G401.6 (cell line): ENCODE data around the gene PCNX2.

Experiments
- FAIRE-seq: peaks from 2 replicates; lab custom pipeline; 2012; peaks lifted over from hg19 to GRCh38; lab: Jason Lieb, UNC

PCNX2 gene

DNA sequence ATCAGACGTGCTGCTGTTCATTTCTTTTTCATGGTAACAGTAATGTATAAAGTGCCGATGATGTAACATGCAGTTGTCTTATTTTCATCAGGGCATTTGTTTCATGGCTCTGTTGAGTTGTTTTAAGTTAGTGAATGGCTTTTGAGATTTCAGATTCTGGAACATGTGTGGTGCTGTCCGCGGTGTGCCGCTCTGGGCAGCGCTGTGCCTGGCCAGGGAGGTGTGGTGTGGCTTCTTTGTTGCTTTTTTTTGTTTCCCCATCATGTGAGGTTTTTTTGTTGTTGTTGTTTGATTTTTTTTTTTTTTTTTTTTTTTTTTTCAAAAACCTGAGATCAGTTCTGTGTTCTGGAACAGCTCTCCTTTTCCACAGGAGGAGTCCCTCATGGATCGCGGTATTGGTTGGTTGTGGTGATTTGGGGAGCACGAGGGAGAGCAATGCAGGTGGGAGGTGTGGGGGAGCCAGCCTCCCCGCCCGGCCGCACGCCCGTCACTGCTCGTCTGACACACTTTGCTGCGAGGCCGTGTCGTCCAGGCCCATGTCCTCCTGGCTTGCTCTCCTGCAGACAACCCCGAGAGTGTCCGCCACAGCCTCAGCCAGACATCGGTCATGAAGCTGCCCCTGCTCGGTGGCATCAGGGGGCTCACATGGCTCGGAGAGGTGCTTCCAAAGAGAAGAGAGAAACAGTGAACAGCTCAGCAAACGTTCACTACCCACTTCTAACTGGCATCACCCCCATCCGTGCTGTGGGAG is 311.5 kb downstream of the PCNX2 start:
- FAIRE-seq = no peak

DNA sequence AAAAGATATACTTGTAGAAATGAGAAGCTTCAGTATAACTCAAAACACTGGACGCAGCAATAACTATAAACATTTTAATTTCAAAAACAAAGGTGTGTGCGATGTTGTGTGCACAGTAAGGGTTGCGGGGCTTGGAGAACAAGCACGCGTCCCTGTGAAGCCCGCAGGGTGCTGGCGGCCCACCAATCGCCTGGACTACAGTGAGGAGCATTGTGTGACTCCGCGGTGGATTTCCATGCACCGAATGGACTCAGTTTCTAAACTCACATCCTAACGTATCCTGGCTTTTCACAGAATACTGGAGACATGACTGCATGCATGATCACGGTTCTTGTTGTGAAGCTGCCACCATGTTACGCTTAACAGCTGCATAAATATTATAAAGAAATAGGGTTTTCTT is 312.1 kb downstream of the PCNX2 start:
- no peak for FAIRE-seq

DNA sequence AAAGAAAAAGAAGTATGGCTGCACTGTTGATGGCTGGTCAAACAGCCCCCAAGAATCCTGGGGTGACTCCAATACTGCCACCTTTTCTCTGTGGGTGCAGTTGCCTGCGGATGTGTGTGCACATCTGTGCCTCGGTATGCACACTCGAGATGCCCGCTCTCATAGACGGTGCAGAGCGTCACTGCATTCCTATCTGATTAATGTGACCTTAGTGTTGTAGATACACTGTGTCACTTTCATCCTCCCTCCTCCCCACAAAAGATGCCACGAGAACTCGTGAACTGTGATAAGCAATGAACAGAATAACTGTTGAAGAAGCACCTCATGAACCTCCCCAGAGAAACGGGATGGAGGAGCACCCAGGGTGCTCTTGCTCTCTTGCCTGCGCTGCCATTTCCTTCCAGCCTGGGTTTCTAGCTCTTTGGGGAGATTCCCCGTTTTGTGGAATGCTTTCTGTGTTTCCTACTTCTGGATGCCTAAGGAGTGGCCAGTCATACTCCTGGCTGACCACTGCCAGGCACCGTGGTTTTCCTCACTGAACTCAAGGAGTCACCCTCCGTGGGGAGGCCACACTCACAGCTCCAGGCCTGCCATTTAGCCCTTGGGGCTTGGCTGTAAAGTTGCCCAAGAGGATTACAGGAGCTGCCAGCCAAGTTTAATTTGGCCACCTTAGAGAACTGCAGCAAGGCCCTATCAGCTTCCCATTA is 313.1 kb downstream of the PCNX2 start:
- no peak for FAIRE-seq

DNA sequence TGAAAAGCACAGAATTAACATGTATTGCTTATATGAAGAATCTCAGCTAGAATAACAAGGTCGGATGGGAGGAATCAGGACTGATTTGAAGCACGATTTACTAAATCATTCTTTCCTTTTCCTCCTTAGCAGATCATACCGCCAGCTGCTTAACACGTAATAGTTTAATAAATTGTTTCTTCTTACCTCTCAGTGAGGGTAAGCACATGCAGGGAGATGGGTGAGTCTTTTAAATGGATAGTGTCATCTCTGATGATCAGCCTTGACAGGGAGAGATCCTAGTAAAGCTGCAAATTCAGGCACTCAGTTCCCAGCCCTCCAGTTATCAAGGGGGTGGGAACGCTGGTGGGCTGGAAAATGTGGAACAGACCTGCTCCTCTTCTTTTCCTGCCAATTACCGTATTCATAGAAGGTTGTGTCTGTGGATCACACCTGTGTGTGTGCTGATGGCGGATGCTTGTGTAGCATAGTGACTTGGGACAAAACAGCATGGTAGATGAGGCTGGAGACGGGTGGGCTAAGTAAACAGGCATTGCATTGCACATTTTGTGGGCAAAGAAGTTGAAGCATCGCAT is 314.5 kb downstream of the PCNX2 start:
- no peak for FAIRE-seq

DNA sequence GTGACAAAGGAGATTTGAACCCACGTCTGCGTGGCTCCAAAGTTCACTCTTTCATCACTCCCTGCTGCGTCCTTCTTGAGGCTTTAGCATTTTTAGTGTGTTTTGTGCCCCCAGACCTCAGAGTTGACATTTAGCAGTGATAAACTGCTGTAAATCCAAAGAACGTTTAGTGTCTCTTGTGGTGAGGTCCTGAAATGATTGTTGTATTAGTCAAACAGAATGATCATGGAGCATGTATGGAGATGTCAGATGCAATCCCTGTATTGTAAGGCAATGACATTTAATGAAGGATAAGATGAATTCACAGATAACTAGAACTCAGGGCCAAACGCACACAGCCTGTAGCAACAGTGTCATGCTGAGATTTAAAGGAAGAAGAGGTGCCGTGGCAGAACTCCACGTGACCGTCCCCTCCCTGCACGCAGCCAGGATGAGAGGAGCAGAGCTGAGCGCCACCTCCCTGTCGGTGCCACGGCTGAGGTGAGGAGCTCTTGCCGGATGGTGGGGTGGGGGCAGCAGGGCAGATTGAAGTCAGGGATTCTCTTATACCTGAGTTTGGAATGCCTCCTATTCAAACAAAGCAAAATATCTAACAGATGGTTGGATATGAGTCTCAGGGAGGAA is 315.1 kb downstream of the PCNX2 start:
- FAIRE-seq = no peak

DNA sequence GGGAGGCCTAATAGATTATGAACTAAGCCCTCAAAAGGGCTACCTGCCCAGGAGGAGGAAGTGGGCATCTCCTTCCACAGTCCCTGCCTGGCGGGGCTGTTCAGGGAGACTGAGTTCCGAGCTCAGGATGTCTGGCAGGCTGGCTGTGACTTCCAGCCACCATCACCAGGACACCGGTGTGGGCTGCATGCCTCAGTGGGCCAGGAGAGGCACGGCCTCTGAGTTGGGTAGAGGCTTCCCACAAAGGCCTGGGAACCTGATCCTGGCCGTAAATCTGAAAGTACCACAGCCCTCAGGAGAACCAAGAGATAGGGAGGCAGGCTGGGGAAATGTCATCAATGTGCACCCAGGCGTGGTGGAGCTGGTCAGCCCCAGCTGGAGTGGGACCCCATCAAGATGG is 316.0 kb downstream of the PCNX2 start:
- no peak for FAIRE-seq

DNA sequence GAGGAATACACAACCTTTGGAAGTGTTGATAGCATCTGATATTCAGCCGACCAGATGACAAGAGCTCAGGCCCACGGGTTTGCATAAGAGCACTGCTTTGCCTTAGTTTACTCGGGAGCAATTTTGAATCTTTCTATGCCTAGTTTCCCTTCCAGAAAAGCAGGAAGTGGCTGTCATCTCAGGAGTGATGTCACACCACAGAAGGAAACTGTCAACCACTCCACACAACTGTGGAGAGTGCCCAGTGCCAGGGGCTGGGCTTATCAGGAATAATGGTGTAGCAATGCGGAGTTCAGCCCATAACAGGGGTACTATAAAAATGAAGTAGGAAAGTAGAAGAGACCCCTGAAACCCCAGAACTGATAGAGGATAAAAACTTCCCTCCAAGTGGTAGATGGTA is 316.7 kb downstream of the PCNX2 start:
- FAIRE-seq = no peak

DNA sequence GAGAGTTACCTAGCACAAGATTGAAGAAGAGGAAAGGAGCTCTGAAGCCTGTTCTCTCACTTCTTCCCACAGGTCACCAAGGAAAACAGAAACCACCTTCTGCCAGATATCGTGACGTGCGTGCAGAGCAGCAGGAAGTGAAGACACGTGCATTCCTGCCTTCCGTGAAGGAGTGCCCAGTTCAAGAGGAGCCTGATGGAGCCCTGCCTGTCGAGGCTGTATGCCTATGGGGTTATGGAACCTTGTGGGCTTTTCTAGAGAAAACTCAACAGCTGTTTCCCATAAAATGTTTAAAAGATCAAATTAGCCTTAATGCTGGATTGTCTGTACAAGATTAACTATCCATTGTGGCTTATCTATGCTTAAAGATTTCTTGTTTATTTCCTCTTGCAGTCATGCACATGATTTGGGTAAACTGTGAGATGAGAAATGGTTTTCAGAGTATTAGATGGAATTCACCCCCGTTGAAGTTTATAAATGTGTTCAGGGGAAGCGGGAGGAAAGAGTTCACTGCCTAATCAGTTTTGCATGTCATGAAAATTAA is 317.4 kb downstream of the PCNX2 start:
- FAIRE-seq = no peak

DNA sequence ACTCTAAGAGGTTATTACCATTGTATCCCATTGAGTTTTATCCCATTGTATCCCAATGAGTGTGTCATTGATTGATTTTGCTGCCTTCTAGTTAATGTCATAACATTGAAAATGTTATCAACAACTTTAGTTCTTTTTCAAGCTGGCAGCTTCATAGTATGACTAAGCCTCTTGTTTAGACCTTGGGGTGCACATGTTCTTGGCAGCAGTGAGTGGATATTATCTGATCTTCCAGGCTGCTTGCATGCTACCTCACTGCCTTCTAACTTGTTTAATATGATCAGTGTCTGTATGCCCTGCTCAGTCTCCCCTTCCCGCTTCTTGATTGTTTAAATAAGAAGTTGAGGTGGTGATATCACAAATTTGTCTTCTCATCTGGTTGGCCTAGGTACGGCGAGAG is 320.6 kb downstream of the PCNX2 start:
- no peak for FAIRE-seq

DNA sequence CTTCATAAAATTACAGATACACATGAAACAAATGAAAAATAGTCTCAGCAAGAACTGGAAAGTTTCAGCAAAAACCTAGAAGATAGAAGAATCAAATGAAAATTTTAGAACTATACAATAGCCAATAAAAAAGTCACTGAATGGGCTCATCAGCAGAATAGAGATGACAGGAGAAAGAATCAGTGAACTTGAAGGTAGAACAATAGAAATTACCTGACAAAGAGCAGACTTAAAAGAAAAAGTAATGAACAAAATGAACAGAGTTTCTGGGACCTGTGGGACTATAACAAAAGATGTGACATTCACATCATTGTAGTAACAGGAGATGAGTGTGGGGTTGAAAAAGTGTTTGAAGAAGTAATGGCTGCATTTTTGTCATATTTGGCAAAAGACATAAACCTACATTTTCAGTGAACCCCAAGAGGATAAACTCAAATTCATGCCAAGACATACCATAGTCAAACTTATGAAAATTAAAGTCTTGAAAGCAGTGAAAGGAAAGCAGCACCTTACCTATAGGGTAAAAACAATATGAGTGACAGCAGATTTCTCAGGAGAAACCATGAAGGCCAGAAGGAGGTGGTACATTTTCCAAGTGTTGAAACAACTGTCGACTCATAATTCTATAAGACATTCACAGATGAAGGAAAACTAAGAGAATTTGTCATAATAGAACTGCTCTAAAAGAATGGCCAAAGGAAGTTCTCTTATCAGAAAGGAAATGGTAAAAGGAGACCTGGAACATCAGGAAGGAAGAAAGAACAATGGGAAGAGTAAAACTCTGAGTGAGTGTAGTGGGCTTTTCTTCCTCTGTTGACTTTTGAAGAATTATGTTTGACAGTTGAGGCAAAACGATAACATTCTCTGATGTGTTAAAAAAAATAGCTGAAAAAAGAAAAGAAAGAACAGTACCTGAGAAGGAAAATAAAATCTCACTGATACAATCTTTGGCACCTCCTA is 321.6 kb downstream of the PCNX2 start:
- FAIRE-seq = no peak

DNA sequence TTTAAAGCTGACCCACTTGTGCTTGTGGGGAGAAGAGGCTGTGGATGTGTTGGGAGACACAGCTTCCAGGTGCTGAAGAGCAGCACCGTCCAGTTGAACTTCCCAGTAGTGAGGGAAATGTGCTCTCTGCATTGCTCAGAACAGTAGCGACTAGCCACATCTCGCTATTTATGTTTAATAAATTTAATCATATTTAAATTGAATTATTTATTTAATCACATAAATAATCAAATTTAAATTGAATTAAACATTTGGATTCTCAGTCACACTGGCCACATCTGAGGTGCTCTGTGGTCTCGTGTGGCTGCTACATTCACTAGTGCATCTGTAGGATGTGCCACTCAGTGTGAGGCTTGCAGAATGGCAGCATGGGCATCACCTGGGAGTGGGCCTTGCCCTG is 325.0 kb downstream of the PCNX2 start:
- FAIRE-seq = no peak

DNA sequence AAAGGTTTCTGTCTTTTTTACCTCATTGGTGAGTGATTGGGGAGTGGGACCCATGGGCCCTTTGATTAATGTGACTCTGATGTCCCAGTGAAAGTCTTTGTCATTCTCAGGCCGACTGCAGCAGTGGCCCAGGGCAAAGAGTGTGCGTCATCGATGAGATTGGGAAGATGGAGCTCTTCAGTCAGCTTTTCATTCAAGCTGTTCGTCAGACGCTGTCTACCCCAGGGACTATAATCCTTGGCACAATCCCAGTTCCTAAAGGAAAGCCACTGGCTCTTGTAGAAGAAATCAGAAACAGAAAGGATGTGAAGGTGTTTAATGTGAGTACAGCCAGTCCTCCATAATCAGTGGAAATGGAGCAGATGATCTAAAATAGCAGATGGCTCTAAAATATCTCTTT is 325.7 kb downstream of the PCNX2 start:
- no peak for FAIRE-seq

DNA sequence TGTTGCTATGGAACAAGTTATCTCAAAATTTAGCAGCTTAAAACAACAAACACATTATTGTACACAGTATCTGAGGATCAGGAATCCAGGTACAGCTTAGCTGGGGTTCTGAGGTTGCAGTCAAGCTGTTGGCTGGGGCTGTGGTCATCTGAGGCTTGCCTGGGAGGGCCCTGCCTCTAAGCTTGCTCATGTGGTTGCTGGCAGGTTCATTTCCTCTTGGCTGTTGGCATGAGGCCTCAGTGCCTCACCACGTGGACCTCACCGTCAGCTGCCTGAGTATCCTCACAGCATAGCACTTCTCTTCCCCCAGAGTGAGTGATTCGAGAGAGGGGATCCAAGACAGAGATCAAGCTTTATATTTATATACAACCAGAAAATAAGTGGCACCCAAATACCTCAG is 326.6 kb downstream of the PCNX2 start:
- no peak for FAIRE-seq

DNA sequence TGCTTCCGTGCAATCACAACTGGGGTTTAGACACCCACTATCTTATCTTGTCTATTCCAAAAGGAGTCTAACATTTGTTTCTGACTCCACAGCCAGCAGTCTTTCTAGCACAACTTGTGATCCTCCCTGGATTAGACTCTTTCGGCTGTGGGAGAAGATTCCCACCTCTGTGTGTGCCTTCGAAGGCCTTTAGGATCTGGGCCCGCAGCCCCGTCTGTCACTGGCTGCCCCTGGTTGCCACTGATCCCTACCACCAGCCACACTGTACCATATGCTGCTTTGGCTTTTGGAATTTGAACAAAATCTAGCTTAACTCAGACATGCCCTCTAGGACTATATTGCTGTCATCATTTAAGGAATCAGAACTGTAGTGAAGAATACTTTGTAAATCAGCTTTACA is 327.1 kb downstream of the PCNX2 start:
- FAIRE-seq = no peak

DNA sequence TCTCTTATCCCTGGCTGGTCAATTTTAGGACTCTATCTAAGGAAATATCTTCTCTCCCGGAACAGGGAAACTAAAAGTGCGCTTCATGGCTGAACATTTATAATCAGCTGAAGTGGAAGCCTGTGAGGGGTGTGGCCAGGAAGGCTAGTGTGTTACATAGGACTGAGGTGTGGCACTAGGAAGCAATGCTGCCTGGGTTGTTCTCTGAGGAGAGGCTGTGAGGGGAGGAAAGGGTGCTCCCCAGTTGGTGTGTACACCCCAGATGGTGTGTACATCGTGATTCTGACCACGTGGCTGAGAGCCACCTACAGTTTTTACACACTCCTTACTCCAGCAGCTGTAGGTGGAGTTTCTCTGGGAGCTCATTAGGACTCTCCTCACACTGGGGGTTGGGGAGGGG is 328.9 kb downstream of the PCNX2 start:
- FAIRE-seq = no peak

DNA sequence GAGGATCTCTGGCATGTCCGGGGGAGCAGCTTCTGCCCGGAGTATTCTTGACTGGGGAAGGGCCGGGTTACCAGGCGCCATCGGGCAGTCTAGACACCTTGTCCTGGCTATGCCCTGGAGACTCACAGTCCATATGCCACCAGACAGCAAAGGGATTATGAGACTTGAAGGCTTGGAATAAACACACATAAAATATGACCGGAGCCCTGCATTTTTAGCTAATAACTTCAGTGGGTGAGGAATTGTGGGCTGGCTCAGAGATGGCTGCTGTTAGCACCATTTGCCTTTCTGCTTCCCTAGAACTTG is 329.7 kb downstream of the PCNX2 start:
- no peak for FAIRE-seq

DNA sequence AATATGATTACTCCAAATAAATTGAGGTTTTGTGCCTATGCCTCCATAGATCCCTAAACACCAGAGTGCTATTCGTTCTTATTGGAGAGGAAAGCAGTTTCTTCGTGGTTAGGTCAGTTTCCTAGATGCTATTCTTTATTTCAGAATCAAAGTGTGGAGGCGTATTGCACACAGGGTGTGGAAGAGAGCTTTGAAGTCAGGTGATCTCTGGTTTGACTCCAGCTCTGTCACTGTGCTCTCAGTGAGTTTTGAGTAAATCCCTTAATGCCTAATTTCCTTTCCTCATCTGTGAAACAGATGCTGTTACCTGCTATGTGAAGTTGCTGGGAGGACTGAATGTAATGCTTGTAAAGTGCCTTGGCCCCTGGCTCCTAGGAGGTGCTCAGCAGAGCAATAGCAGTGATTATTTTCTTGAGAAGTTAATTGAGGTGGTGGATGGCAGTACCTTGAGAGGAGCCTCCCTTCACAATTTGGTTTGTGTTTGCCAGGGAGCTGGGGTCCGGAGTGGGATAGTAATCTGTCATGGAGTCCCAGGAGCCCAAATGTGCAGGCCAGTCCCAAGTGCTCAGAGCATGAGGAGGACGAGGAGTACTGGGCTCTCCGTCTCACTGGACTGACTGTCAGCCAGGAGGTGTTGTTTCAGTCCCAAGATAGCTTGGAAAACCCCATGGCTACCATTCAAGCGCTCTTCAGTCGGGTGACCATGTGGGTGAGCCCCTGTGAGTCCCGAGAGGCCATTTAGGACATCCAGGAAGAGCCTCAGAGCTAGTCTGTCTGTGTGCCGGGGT is 330.2 kb downstream of the PCNX2 start:
- no peak for FAIRE-seq

DNA sequence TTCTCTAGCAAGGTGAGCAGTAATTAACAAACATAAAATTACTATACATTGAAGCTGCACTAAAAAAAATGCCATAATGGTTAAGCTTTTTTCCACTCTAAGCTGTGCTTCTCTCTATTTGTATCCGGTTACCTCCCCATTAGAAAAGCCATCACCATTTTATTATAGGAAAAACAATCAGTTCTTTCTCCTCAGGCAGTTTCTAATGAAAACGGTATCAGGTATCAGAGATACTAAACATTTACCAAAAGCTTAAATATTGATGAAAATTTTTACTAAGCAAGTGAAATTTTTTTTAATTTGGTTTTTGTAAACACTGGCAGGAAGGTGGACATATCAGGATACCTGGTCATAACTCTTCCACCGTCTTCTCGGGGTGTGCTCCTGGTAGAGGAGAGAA is 330.9 kb downstream of the PCNX2 start:
- FAIRE-seq = no peak

DNA sequence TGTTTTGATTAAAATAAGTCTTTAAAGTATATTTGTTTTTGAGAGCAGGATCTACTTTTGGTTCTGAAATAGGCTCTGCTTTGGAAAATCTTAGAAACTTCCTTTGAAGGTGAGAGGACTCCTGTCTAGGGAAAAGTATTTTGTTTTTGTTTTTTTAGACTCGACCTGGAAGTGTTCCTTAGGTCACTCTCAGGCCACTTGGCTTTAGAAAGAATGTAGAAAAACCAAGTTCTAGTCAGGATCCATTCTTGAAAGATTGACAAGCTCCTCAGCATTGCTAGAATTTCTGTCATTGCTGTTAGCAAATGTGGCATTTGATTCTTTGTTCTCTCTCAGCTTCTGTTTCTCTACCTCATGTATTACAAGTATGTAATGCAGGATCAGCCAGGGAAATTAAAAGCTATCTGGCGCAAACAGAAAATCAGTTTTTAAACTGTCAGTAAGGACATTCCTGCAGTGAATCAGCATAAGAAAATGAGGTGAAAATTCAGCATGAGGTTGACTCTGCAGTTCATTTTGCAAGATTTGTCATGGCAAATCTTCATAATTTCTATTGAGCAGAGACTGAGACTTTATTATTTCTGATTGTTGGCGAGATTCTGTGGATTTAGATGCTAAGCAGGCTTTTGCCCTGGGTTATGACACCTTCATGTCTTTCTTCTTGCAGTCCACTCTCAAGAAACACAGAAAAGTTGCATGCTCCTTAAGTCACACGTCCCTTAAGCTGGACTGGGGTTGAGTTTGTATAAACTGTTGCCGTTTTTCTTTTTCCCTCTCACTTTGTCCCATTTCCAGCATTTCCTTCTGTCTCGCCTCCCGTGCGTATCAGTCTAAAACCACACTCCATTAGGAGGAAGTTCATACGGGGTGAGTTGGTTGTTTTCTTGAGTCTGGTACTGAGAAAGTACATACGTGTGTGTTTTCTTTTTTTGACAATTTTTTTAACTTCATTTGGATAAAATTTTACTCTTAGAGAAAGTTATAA is 332.5 kb downstream of the PCNX2 start:
- no peak for FAIRE-seq

DNA sequence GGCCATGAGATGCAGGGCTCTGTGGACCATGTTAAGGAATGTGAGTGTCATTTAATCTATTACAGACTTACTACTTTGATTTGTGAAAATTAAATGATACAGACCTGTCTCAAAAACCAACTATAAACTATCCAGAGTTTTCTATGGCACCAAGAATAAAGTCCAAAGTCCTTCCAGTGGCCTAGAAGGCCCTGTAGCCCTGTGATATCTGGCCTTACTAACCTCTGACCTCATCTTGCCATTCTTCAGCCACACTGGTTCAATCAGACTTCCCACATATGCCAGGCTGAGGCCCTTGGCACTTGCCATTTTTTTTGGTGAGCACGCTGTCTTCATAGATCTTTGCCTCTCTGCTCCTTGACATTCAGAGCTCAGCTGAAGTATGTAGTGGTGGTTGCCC is 337.5 kb downstream of the PCNX2 start:
- no peak for FAIRE-seq
